Measurements from ENCODE around the gene ADORA1.

DNA sequence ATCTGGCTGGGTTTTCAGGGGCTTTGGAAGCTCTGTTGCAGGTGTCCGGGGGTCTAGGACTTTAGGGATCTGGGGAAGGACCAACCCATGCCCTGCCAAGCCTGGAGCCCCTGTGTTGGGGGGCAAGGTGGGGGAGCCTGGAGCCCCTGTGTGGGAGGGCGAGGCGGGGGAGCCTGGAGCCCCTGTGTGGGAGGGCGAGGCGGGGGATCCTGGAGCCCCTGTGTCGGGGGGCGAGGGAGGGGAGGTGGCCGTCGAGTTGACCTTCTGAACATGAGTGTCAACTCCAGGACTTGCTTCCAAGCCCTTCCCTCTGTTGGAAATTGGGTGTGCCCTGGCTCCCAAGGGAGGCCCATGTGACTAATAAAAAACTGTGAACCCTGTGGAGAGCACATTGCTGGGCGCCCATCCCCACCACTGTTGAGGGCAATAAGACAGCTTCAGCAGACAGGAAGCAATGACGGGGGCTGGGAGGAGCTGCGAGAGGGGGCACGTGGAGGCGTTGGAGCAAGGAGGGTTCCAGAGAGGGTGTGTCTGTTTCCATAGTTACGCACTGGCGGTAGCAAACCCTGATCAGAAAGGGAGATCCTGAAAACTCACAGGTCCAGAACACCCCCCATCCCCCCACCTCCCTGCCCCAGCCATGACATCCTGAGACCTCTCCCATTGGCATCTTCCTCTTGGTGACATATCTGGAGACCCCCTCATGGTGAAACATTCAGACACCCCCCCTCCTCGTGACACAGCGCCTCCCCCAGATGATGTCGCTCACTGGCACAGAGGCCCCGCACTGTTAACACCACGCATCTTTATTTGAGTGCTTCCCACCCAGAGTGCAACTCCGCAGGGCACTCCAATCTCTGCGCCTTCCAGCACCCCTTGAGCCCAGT lies 39.7 kb downstream of the ADORA1 start:
- TF ChIP-seq POLR2AphosphoS5 (IDR thresholded peaks at IDR 0.05; ENCODE audit: borderline replicate concordance, low read depth, low read length) (no peak), EZH2 (IDR thresholded peaks at IDR 0.05) (no peak), FOXP2 (optimal IDR thresholded peaks at IDR 0.05; ENCODE audit: control extremely low read depth, extremely low read length, insufficient read depth) (no peak)
